Nephron progenitor cell (in vitro differentiated cells): ENCODE measurements around the gene ZMYND8.

Source experiments
- DNase-seq: peaks from one replicate; pipeline ENCODE4 v3.0.0; 2021
- H3K27ac Mint-ChIP-seq: 2 replicates; pipeline ENCODE4 v1.8.0; 2021; ENCODE audit warnings: mild to moderate bottlenecking, moderate library complexity, mixed read lengths
- H3K27me3 Mint-ChIP-seq: 2 replicates; pipeline ENCODE4 v1.8.0; 2021; ENCODE audit warnings: mild to moderate bottlenecking, low read depth, mixed read lengths; ENCODE audit not compliant: poor library complexity
- H3K36me3 Mint-ChIP-seq: 2 replicates; pipeline ENCODE4 v1.8.0; 2021; ENCODE audit warnings: low read depth, mixed read lengths
- H3K4me1 Mint-ChIP-seq: 2 replicates; pipeline ENCODE4 v1.8.0; 2021; ENCODE audit warnings: mixed read lengths
- H3K4me3 Mint-ChIP-seq: 2 replicates; pipeline ENCODE4 v1.8.0; 2021; ENCODE audit warnings: mild to moderate bottlenecking, moderate library complexity, mixed read lengths
- H3K9me3 Mint-ChIP-seq: 2 replicates; pipeline ENCODE4 v1.8.0; 2021; ENCODE audit warnings: mild to moderate bottlenecking, moderate library complexity, mixed read lengths
- CTCF ChIP-seq: fragments of 200-600 bp; sonication (generic); IDR thresholded peaks from 2 replicates; pipeline ENCODE4 v1.5.0; 2021; ENCODE audit warnings: antibody characterized with exemption

ZMYND8 gene

GRCh38 chr20:47204008-47204849 is 152.3 kb downstream of the ZMYND8 start:
- DNase-seq = no peak
- Mint-ChIP-seq H3K9me3 (no peaks in the 10 kb centered on the region), H3K36me3 (peaks cover 14% of the 10 kb centered on the region), H3K4me1 (peaks cover 34% of the 10 kb centered on the region), H3K4me3 (no peak overlapping the region), H3K27ac (no peak overlapping the region), H3K27me3 (peaks cover 7% of the 10 kb centered on the region)
- TF ChIP-seq CTCF = no peak

- Mint-ChIP-seq H3K27ac (peak overlapping the region; percentile 36), H3K27me3 (peaks cover 7% of the 10 kb centered on the region), H3K9me3 (no peaks in the 10 kb centered on the region), H3K36me3 (peaks cover 14% of the 10 kb centered on the region), H3K4me1 (peaks cover 34% of the 10 kb centered on the region), H3K4me3 (no peak overlapping the region)
- no peak for TF ChIP-seq CTCF
- no peak for DNase-seq
Measured at GRCh38 chr20:47202733-47203667, 153.5 kb downstream of the ZMYND8 start.

- peaks cover 21% of the 10 kb centered on the region for H3K4me1 Mint-ChIP-seq
- TF ChIP-seq CTCF = no peak
- H3K4me3 Mint-ChIP-seq = no peak overlapping the region
- peaks cover 8% of the 10 kb centered on the region for H3K36me3 Mint-ChIP-seq
- peaks cover 7% of the 10 kb centered on the region for H3K27me3 Mint-ChIP-seq
- H3K27ac Mint-ChIP-seq = peak overlapping the region; percentile 64
- no peak for DNase-seq
- H3K9me3 Mint-ChIP-seq = no peaks in the 10 kb centered on the region
Measured at GRCh38 chr20:47201074-47201730, 155.3 kb downstream of the ZMYND8 start.

GRCh38 chr20:47198996-47199552 is 157.4 kb downstream of the ZMYND8 start:
- Mint-ChIP-seq H3K27me3 (peaks cover 6% of the 10 kb centered on the region), H3K27ac (no peak overlapping the region), H3K36me3 (no peaks in the 10 kb centered on the region), H3K4me3 (no peak overlapping the region), H3K4me1 (peaks cover 11% of the 10 kb centered on the region), H3K9me3 (no peaks in the 10 kb centered on the region)
- no peak for TF ChIP-seq CTCF
- no peak for DNase-seq

GRCh38 chr20:47198254-47198671 is 158.2 kb downstream of the ZMYND8 start:
- no peak for TF ChIP-seq CTCF
- Mint-ChIP-seq H3K27ac (no peak overlapping the region), H3K9me3 (no peaks in the 10 kb centered on the region), H3K27me3 (peaks cover 6% of the 10 kb centered on the region), H3K4me3 (no peak overlapping the region), H3K4me1 (peaks cover 11% of the 10 kb centered on the region), H3K36me3 (no peaks in the 10 kb centered on the region)
- no peak for DNase-seq
